HEK293 (cell line): Measurements from ENCODE around the gene INPP5A.

Experiments used
- CTCF ChIA-PET: fragments of 350-600 bp; formaldehyde crosslinking; extraction: SDS; loops from one replicate; lab custom pipeline; 2021; ENCODE audit warnings: antibody characterized with exemption; lab: Yijun Ruan, JAX
- POLR2A ChIA-PET: fragments of 300-600 bp; formaldehyde crosslinking; extraction: SDS; loops from one replicate; lab custom pipeline; 2020; ENCODE audit warnings: antibody characterized with exemption, inconsistent platforms; lab: Yijun Ruan, JAX
- H3K27ac ChIP-seq: fragments of 200-500 bp; sonication (Bioruptor generic); 2 replicates; pipeline ENCODE4 v1.5.1; 2014; ENCODE audit warnings: low read depth, low read length, control low read depth, inconsistent platforms; ENCODE audit errors: extremely low read depth
- H3K36me3 ChIP-seq, 2 experiments: fragments of 200-500 bp in 1 of 2; sonication (Bioruptor generic) in 1 of 2; 1 replicate in 1 of 2; 2 replicates in 1 of 2; pipeline ENCODE4 v1.5.1; 2014 to 2017; ENCODE audit warnings: inconsistent platforms in 2 of 2, low read length in 2 of 2; ENCODE audit not compliant: control insufficient read depth in 2 of 2, insufficient read depth in 1 of 2
- H3K4me1 ChIP-seq: fragments of 200-500 bp; sonication (Bioruptor generic); 2 replicates; pipeline ENCODE4 v1.5.1; 2014; ENCODE audit warnings: mild to moderate bottlenecking, low read length, inconsistent platforms; ENCODE audit not compliant: control insufficient read depth, insufficient read depth
- H3K4me3 ChIP-seq: 2 replicates; pipeline ENCODE4 v1.5.1; 2011; ENCODE audit warnings: low read depth, mild to moderate bottlenecking, control low read depth, low read length, moderate library complexity
- H3K9me3 ChIP-seq: fragments of 200-500 bp; sonication (Bioruptor generic); 2 replicates; pipeline ENCODE4 v1.5.1; 2014; ENCODE audit warnings: low read depth, low read length, inconsistent platforms; ENCODE audit not compliant: control insufficient read depth, insufficient read depth
- ATF2 ChIP-seq: fragments of 450-650 bp; formaldehyde crosslinking; IDR thresholded peaks from 2 replicates; pipeline ENCODE4 v1.5.1; 2016; ENCODE audit warnings: missing biosample characterization, missing genetic modification characterization, low read depth
- HOXC10 ChIP-seq: sonication (generic); formaldehyde crosslinking; IDR thresholded peaks from 2 replicates; pipeline ENCODE4 v1.8.1; 2023; ENCODE audit warnings: mild to moderate bottlenecking, missing genetic modification reagents
- KLF16 ChIP-seq: fragments of 450-650 bp; formaldehyde crosslinking; IDR thresholded peaks from 2 replicates; pipeline ENCODE4 v1.5.1; 2017; ENCODE audit warnings: missing biosample characterization, missing genetic modification characterization
- ZNF112 ChIP-seq: fragments of 450-650 bp; formaldehyde crosslinking; IDR thresholded peaks from 2 replicates; pipeline ENCODE4 v1.5.0; 2017; ENCODE audit warnings: missing biosample characterization, missing genetic modification characterization
- ZNF175 ChIP-seq: fragments of 450-650 bp; formaldehyde crosslinking; IDR thresholded peaks from 2 replicates; pipeline ENCODE4 v1.5.1; 2016; ENCODE audit warnings: missing biosample characterization, missing genetic modification characterization
- ZNF335 ChIP-seq: fragments of 450-650 bp; formaldehyde crosslinking; conservative IDR thresholded peaks from 2 replicates; pipeline ENCODE4 v1.5.1; 2016; ENCODE audit warnings: missing biosample characterization, missing genetic modification characterization
- ZNF341 ChIP-seq: fragments of 450-650 bp; formaldehyde crosslinking; IDR thresholded peaks from 2 replicates; pipeline ENCODE4; 2016; ENCODE audit warnings: low read depth, missing biosample characterization, missing genetic modification characterization
- ZNF571 ChIP-seq: fragments of 450-650 bp; formaldehyde crosslinking; IDR thresholded peaks from 2 replicates; pipeline ENCODE4 v1.5.0; 2017; ENCODE audit warnings: missing biosample characterization, missing genetic modification characterization
- ZNF629 ChIP-seq: fragments of 450-650 bp; formaldehyde crosslinking; IDR thresholded peaks from 2 replicates; pipeline ENCODE4 v1.5.1; 2017; ENCODE audit warnings: missing biosample characterization, missing genetic modification characterization

Gene INPP5A

GRCh38 chr10:132832186-132832969, 294.8 kb downstream of the INPP5A start:
- Histone ChIP-seq H3K36me3 (no peaks in the 10 kb centered on the region), H3K9me3 (no peaks in the 10 kb centered on the region), H3K27ac (no peak overlapping the region), H3K4me1 (no peaks in the 10 kb centered on the region), H3K4me3 (no peak overlapping the region)
- POLR2A ChIA-PET: no interaction called here
- CTCF ChIA-PET: interaction anchor here (0.6 to 1.1 kb wide), 4 partner anchors 51 to 372 kb away, joined by 3 read pairs; no protein-coding TSS in a partner anchor
- TF ChIP-seq KLF16 (no peak), ZNF629 (tag by site-specific recombination) (no peak), ATF2 (tag by site-specific recombination) (no peak), ZNF571 (tag by site-specific recombination) (no peak), ZNF341 (tag by site-specific recombination) (no peak), HOXC10 (no peak), ZNF175 (tag by site-specific recombination) (no peak), ZNF335 (tag by site-specific recombination) (no peak), ZNF112 (tag by site-specific recombination) (no peak)
